HG03196 (cell line): ENCODE data around the gene FAM227B.
"Not testable (repeated sequence)": the region's sequence is repeated elsewhere in the genome, so short reads cannot be mapped to it uniquely, and the experiment has no call there.

Experiments used
- ATAC-seq: cut with Tn5 transposase; IDR thresholded peaks from one replicate; pipeline ENCODE4 v1.9.1; 2021; ENCODE audit not compliant: unreplicated experiment

Gene FAM227B

GRCh38 chr15:49620658-49621368, at the start of gene FAM227B, which contains the start of gene DTWD1:
TSS of gene FAM227B (minus strand) at chr15:49620818. CDS start at chr15:49615171, 5,647 bp downstream.
TSS of gene DTWD1 (plus strand) at chr15:49621048. CDS start at chr15:49625168, 4,120 bp downstream.
- peak; percentile 98 for ATAC-seq

DNA sequence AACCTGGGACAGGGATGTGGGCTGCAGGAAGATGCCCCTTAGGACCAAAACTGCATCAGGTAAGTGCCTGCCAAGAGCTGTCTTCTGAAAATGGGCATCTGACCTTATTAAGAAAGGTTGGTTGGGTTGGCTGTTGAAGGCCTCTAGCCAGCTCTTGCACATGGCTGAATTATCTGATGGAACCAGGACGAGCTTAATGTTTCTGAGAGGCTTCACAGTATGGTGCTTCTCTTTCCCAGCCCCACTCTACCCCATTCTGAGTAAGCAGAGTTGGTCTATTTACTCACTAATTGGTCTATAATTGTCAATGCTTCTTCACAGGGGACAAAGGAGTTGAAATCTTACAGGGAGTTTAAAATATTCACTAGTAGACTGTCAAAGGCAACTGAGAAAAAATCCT, 48.7 kb upstream of the FAM227B start:
- ATAC-seq: no peak

DNA sequence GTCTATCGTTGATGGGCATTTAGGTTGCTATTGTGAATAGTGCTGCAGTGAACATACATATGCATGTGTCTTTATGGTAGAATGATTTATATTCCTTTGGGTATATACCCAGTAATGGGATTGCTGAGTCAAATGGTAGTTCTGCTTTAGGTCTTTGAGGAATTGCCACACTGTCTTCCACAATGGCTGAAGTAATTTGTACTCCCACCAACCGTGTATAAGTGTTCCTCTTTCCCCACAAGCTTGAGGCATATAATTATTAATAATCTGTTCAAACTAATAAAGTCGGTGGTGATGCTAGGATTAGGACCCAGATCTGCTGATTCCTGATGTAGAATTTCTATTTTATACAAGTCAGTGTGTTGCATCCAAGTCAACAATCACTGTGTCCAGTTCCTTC, 45.9 kb upstream of the FAM227B start:
- not testable (repeated sequence) for ATAC-seq

DNA sequence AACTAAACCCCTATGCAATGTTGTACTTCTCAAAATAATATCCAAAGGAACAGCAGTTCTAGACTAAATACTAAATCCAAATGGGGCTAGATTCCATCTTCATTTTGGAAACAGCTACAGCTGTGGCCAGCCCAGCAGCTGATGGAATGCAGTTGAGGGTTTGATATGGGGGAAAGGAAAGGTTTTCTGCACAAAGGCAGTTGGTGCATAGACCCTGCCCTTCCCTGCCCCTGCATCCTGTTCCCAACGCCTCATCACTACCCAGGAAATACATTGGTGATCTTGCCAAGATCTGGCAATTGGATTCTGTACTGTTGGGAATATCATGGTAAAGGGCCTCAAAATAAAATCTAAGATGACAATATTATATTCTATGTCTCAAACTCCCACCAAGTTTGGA, 44.1 kb upstream of the FAM227B start:
- ATAC-seq: no peak

DNA sequence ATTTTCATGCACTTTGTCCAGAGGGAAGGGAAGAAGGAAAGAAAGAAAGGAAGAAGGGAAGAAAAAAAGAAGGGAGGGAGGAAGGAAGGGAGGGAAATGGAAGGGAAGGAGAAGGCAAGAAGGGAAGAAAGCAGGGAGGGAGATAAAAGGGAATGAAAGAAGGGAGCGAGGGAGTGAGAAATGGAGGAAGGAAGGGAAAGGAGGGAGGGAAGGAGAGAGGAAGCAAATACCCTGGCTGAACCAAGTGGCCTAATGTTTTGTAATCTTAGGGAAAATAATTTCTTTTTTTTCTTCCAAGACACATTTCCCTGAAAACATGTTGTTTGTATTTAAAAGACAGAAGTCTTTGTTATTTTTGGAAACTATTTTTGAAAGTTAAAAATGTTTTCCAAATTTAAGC, 36.1 kb upstream of the FAM227B start:
- ATAC-seq: no peak

GRCh38 chr15:49652922-49653321, 32.3 kb upstream of the FAM227B start:
- ATAC-seq: no peak

- ATAC-seq: no peak
Observed at GRCh38 chr15:49650676-49651075, 30.1 kb upstream of the FAM227B start.

- ATAC-seq: no peak
Observed at GRCh38 chr15:49649987-49650386, 29.4 kb upstream of the FAM227B start.

- no peak for ATAC-seq
Observed at GRCh38 chr15:49646891-49647290, 26.3 kb upstream of the FAM227B start.

- ATAC-seq: no peak
Observed at GRCh38 chr15:49645941-49646340, 25.3 kb upstream of the FAM227B start.

DNA sequence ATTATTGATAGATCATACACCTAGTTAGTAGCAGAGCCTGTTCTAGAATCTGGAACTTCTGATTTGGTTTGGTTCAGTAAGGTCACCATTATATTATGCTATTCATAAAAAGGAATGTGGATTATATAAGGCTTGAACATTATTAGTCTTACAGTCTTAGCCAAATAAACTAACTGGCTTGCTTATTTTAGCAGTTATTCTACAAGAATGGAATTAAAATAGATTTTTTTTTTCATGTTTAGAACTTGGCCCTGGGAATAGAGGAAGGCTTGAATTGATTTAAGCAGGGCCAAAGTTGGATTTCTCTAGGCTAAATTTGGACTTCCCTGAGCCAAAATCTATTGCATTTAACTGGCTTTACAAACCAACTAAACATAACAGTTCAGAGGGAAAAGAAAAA, 24.7 kb upstream of the FAM227B start:
- no peak for ATAC-seq

DNA sequence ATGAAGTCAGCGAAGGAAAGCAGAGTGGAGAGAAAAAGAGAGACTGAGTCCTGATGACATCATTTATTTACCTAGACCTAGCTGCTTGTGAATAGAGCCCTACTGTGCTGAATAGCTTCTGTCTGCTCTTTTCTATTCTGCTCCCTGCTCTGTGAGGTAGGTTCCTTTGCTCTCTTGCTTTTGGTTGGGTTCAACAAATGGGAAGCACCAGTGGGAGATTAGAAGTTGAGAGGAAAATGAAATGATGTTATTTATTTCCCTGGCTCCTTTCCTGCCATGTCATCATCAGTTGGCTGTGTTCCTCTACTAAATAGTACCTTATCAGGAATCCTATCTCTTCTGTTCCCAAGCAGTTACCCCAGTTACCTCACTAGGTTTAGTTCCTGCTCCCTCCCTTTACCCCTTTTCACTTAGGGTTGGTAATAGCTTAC, 23.8 kb upstream of the FAM227B start:
- ATAC-seq: no peak

- ATAC-seq: no peak
Observed at GRCh38 chr15:49637857-49638256, 17.2 kb upstream of the FAM227B start.

DNA sequence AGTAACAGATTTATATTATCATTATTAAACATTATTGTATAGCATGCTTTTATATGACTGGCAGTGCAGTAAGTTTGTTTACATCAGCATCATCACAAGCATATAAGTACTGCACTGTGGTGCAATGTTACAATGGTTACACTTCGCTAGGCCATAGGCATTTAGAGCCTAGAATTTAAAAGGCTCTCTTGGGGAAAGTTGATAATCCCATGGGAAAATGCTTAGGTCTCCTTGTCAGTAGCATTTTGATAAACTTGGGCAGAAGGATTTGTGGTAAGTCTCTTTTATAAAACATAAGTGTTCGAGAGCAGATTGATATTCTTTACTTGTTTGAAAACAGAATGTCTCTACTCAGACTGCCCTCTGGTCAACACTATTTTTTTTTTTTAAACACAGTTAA, 7.8 kb upstream of the FAM227B start:
- no peak for ATAC-seq

DNA sequence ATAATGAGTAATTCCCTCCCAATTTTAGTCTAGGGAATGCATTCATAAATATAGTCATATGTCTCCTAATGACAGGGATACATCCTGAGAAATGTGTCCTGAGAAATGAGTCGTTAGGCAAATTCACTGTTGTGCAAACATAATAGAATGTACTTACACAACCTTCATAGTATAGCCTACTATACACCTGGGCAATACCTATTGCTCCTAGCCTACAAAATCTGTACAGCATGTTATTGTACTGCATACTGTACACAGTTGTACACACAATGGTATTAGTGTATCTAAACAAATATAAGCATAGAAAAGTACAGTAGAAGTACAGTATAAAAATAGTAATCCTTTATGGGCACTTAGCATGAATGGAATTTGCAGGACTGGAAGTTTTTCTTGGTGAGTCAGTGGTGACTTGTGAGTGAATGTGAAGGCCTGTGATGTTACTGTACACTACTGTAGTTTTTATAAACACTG, 6.8 kb upstream of the FAM227B start:
- ATAC-seq: no peak

DNA sequence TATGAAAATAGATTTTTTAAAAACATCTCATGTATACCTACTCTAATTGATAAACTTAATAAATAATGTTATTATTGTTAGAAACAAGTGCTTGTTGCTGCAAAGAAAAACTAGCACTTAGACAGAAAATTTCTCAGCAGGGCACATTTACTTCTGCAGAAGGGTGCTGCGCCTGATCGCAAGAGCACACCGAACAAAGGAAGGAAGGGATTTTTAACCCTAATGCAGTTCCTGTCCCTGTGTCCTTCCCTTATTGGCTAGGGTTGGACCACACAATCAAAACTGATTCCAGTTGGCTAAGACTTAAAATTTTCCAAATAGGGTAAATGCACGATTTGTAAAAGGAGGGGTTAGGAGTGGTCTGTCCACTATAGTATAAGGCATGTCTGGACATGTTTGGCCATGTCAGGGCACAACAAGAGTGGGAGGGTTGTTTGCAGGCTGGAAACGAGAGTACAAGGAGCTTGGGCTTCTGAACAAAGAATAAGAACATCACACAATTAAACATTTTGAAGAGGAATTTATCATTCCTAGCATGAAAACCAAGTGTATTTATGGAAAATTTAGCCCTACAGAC, 4.9 kb upstream of the FAM227B start:
- no peak for ATAC-seq

DNA sequence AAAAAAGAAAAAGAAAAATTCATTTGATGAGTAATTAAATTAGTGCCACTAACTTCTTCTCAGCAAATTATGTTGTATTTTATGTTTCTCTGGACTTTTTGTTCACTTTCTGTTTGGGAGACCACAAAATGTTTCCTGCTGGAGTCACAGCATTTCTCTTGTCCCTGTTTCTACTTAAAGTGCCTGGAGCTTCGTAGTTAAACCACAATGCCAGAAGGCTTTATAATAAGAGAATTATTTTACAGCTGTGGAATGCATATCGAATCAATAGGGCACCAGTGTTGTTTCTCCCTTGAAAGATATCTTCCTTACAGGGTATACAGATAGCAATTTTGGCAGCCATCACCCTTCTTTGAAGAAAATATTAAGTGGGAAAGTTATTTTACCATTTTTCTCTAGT, 3.4 kb upstream of the FAM227B start:
- no peak for ATAC-seq

DNA sequence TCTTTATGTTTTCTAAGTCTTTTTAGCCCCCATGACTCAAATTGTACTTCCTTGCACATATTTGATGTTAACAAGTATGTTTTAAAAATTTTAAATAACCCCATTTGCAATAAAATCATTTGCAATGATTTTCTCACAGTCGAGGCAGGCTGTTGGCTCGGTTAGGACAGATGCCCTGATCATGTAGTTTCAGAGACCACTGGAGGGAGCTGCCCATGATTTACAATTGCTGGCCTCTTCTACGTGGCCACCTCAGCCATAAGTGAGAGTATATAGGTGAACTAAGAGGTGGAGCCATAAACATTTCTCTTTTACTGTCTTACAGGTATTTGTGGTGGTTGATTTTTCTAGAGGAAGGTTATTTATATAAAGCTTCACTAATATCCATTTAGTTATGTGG, 1.9 kb upstream of the FAM227B start:
- ATAC-seq: no peak

GRCh38 chr15:49621887-49622286, 1.3 kb upstream of the FAM227B start:
- ATAC-seq: no peak

GRCh38 chr15:49621401-49621811, 788 bp upstream of the FAM227B start:
- ATAC-seq: no peak

DNA sequence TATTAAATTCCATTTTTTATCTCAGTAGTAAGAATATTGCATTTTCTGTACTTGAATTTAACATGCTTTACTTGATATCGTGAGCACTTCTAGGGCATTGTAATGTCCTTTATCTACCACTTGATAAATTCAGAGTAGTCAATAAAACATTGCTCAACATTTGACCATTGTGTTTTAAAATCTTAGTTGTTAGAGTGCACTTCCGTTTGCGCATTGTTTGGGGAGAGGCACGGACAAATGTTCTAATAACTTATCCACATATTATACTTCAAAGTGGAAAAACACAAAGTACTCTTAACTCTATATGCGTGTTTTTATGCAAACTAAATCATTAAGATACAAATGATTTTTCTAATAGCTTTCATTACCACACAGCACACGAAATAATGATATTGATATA, 419 bp downstream of the FAM227B start:
- no peak for ATAC-seq

DNA sequence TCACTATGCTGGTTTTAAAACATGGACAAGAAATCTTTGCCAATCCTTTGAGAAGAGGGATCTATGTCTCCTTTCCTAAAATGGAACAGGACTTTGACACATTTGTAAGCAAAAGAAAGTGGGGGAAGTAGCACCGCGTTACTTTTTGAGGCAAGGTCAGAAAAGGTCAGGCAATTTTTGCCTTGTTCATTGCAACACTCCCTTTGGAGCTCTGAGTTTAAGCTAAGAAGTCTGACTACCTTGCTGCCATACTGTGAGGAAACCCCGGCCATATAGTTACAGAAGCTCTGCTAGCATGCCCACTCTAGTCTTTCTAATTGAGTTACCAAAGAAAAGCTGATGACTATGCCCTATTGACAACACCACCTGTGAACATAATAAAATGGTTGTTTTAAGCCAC, 1.4 kb downstream of the FAM227B start:
- ATAC-seq: no peak

- ATAC-seq: not testable (repeated sequence)
Observed at GRCh38 chr15:49612240-49612639, 8.4 kb downstream of the FAM227B start.
